Erythroblast (primary cell): ENCODE data around the gene TSPEAR.

ENCODE experiments used
- GATA1 ChIP-seq: IDR thresholded peaks from 2 replicates; pipeline ENCODE4 v1.6.1; 2011; ENCODE audit warnings: low read depth, mild to moderate bottlenecking, control low read depth, low read length, moderate library complexity
- POLR2A ChIP-seq: IDR thresholded peaks from 2 replicates; pipeline ENCODE4 v1.6.1; 2011; ENCODE audit warnings: mild to moderate bottlenecking, low read length

GRCh38 chr21:44647222-44647552 lies 64.2 kb downstream of the TSPEAR start:
- TF ChIP-seq POLR2A = no peak
- TF ChIP-seq GATA1 = no peak
